Activated CD4-positive, alpha-beta T cell treated with anti-CD3 and anti-CD28 coated beads for 24 hours (primary cell): ENCODE data around the gene TMC4.
"Not testable (repeated sequence)": the region's sequence is repeated elsewhere in the genome, so short reads cannot be mapped to it uniquely, and the experiment has no call there.

Experiments
- DNase-seq, 2 donors: peaks; one replicate each; pipeline ENCODE4 v3.0.0-alpha.2; 2020; ENCODE audit warnings: low read depth in 2 of 2

Gene TMC4

GRCh38 chr19:54203151-54203611 is 30.2 kb upstream of the TMC4 start:
- DNase-seq = no peak

GRCh38 chr19:54201980-54202379 is 29.0 kb upstream of the TMC4 start:
- no peak for DNase-seq

- DNase-seq = no peak
Observed at GRCh38 chr19:54201172-54201701, 28.3 kb upstream of the TMC4 start.

- DNase-seq = no peak
Observed at GRCh38 chr19:54199401-54199800, 26.4 kb upstream of the TMC4 start.

GRCh38 chr19:54197121-54197520 is 24.2 kb upstream of the TMC4 start:
- no peak for DNase-seq

- no peak for DNase-seq
Observed at GRCh38 chr19:54196536-54196935, 23.6 kb upstream of the TMC4 start.

GRCh38 chr19:54194463-54194862 is 21.5 kb upstream of the TMC4 start:
- not testable (repeated sequence) for DNase-seq

GRCh38 chr19:54193011-54193410 is 20.1 kb upstream of the TMC4 start:
- no peak for DNase-seq

GRCh38 chr19:54191811-54192453 is 19.0 kb upstream of the TMC4 start:
- DNase-seq = no peak

- DNase-seq = peak; percentile 76 to 77
Observed at GRCh38 chr19:54191011-54191810, 18.3 kb upstream of the TMC4 start, which contains the start of gene TSEN34. Gene TSEN34, plus strand, starts transcription at chr19:54191308. Its CDS starts 57 bp downstream, at chr19:54191365.

GRCh38 chr19:54190503-54191010 is 17.6 kb upstream of the TMC4 start:
- DNase-seq = peak; percentile 99 to 100

GRCh38 chr19:54189735-54190502 is 17.0 kb upstream of the TMC4 start:
- peak; percentile 100 for DNase-seq

GRCh38 chr19:54189145-54189734 is 16.3 kb upstream of the TMC4 start, which contains the start of gene MBOAT7:
Gene MBOAT7, minus strand, starts transcription at chr19:54189580. Its CDS starts 1,072 bp downstream, at chr19:54188508.
- DNase-seq = no peak

GRCh38 chr19:54188215-54188871 is 15.4 kb upstream of the TMC4 start:
- DNase-seq = peak in 1 of 2 donors; percentile 54

GRCh38 chr19:54186934-54187381 is 14.0 kb upstream of the TMC4 start:
- no peak for DNase-seq

- DNase-seq = no peak
Observed at GRCh38 chr19:54186351-54186750, 13.4 kb upstream of the TMC4 start.

- no peak for DNase-seq
Observed at GRCh38 chr19:54183431-54183830, 10.5 kb upstream of the TMC4 start.

- not testable (repeated sequence) for DNase-seq
Observed at GRCh38 chr19:54181894-54182293, 8.9 kb upstream of the TMC4 start.

GRCh38 chr19:54180691-54181091 is 7.7 kb upstream of the TMC4 start:
- DNase-seq = no peak

GRCh38 chr19:54179921-54180461 is 7.0 kb upstream of the TMC4 start:
- DNase-seq = no peak
